CMK (cell line): ENCODE measurements around the gene ASB13.
"Not testable (repeated sequence)": the region's sequence is repeated elsewhere in the genome, so short reads cannot be mapped to it uniquely, and the experiment has no call there.

Experiments
- DNase-seq: peaks from one replicate; pipeline ENCODE4 v3.0.0-alpha.2; 2010; ENCODE audit warnings: low read depth

ASB13 gene

GRCh38 chr10:5604961-5605360 lies 61.4 kb downstream of the ASB13 start:
- DNase-seq = no peak

- no peak for DNase-seq
These were observed 62.0 kb downstream of the ASB13 start for GRCh38 chr10:5604236-5604925.

DNA sequence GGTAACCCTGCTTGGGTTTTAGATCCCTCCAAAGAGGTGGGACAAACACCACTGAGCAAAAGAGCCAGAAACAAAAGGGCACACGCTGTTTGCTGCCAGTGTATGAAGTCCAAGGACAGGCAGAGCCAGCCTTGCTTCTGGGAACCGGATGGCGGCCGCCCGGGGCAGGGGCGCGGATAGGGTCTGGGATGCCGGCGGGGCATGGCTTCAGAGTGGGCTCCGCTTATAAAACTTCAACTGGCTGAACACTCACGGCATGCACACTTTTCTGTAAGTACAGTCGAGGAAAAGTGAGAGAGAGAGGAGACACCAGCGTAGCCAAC lies 62.6 kb downstream of the ASB13 start:
- no peak for DNase-seq

DNA sequence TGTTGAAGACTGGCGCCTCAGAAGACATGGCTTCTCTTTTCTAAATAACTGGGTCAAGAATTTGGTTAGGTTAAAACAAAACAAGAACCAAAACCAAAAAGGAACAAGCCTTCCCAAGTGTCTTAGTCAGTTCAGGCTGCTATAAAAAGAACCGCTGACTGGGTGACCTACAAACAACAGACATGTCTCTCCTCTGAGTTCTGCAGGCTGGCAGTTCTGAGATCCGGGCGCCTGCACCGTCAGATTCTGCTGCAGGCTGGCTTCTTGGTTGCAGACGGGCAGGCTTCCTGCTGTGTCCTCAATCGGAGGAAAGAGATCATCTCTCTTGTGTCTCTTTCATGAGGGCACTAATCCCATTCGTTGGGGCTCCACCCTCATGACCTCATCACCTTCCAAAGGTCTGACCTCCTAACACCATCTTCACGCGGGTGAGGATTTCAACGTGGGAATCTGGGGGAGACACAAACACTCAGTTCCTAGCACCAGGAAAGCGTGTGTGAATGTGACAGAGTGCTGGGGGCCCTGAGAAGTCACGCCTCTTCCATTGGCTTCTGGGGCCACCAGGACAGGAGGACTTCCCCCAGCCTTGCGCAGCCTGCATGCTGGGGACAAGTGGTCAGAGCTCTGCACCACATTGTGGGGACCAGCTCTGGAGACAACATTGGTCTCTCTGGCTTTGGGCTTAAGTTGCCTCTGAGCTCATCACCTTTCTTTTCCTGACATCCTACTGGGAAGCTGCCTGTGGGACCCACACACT lies 63.1 kb downstream of the ASB13 start:
- DNase-seq = no peak

GRCh38 chr10:5601826-5602495 lies 64.4 kb downstream of the ASB13 start:
- DNase-seq = peak; percentile 73

- no peak for DNase-seq
These were observed 65.5 kb downstream of the ASB13 start for GRCh38 chr10:5600908-5601307.

DNA sequence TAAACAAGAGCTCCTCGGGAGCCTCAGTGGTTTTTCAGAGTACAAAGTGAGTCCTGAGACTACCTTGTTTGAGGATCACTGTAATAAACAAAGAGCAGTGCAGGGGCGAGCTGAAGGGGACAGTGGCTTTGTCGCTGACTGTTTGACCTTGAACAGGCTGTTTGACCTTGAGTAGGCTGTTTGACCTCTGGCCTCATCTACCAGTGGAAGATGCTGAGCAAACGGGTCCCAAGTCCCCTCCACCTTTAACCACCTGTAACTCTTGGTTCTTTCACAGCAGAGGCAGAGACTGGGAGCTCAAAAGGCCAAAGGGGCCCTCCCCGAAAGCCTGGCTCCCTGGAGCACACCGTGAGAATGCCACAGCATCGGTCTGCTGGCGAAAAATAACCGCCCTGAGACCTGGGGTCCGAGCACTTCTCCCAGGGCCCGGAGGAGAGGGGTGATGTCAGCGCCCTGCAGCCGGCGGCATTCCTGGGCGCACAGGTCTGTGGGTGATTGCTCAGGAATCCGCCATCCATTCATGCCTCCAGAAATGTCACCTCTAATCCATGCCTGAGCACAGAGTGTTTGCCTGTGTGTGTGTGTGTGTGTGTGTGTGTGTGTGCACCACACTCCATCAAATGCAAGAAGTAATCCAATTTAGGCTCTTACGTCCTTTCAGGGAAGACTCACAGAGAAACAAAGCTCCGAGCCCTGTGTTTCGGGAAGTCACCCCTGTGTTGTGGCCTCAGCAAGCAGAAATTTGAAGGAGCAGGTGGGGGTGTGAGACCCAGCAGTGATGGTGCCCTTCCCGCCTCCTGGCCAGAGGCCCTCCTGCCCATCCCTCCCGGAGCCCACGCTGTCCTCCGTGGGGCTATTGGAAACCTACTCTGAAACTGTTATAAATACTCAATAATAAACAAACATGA lies 66.5 kb downstream of the ASB13 start:
- no peak for DNase-seq

GRCh38 chr10:5598085-5598690 lies 68.2 kb downstream of the ASB13 start:
- DNase-seq = no peak

- DNase-seq = no peak
These were observed 69.6 kb downstream of the ASB13 start for GRCh38 chr10:5596611-5597341.

GRCh38 chr10:5595994-5596471 lies 70.4 kb downstream of the ASB13 start:
- no peak for DNase-seq

DNA sequence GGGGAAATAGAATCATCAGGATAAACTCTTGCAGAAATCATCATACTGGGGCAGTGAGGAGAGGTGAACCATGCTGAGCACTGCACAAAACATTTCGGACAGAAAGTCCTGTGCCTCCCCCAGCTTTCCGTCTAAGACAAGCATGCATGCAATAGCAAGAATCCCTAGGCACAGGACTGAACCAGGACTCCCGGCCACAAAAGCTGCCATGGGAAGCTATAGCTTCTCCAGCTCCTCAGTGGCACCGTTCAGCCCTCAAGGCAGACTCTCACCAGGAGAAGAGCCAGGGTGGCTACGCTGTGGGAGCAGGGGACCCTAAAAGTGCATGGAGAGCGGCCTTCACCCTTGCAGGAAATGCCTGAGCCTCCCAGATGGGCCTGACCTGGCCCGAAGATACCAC lies 70.8 kb downstream of the ASB13 start:
- no peak for DNase-seq

DNA sequence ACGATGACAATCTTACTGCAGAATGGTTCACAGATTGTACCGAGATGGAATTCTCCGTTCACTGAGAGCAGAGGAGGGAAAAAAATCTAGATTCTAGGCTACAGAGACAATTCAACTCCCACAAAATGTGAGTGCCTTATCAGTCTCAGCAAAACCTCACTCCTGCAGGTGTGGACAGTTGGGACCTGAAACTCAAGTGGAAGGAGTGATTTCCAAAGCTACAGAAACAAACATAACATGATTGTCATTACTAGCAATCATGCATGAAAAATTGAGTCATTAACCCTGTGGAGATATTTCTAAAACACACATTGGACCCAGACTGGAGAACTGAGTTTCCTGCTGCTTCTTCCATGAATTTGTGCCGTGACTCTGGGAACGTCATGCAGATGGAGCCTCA lies 71.3 kb downstream of the ASB13 start:
- DNase-seq = no peak

DNA sequence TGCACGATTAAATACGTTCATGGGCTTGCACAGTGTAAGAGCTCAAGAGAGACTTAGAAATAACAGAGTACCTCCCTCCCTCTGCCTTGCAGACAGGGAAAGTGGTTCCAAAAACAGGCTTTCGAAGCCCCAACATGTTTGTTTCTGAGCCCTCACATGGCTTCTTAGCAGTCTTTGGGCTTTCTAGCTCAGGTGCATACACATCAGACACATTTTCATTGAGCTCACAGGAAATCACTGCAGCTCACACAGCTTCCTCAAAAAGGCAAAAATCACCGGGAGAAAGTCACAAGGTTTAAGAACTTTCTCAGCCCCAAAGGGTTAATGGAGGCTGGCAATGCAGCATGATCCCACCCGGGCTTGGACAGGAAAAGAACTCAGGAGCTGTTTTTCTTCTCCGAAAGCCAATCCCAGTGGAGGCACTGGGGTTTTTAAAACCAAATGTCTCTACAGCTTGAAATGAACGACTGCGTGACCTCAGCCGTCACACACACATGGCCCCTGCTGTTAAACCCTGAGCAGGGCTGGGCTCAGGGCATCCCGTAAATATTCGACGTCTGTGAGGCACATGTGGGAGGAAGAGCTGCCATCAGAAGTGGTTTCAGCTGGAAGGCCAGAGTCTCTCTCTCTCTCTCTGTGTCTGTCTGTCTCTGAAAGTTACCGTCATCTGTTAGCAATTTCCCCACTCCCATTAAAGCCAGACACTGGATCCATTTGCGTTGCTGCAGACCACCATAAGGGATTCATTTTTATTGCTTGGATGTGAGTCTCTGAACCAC lies 71.9 kb downstream of the ASB13 start:
- no peak for DNase-seq

DNA sequence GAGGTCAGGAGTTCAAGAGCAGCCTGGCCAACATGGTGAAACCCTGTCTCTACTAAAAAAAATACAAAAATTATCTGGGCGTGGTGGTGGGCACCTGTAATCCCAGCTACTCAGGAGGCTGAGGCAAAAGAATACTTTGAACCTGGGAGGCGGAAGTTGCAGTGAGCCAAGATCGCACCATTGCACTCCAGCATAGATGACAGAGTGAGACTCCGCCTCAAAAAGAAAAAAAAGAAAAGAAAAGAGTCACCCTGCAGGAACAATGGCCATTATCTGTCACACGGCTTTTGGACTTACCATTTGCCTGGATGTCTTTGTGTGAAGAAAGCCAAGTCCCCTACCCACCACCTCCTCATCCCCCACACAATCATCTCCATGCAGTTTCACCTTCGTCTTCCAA lies 73.0 kb downstream of the ASB13 start:
- not testable (repeated sequence) for DNase-seq

DNA sequence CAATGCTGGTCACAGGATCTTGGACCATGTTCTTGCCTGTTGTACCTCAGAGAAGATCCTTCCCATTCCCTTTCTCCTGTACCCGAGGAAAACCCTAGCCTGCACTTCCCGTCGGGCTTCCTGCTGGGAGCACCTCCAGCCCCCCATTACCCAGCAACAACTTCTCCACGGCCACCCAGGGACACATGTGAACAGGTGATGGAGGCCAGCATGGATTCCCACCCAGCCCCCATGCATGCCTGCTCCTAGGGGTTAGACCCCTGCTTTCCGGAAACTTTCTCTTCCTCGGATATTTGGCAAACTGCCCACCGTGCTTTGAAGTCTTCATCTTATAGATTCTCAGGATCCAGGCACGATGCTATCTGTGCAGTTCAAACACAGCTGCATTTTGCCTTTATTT lies 74.3 kb downstream of the ASB13 start:
- DNase-seq = no peak

DNA sequence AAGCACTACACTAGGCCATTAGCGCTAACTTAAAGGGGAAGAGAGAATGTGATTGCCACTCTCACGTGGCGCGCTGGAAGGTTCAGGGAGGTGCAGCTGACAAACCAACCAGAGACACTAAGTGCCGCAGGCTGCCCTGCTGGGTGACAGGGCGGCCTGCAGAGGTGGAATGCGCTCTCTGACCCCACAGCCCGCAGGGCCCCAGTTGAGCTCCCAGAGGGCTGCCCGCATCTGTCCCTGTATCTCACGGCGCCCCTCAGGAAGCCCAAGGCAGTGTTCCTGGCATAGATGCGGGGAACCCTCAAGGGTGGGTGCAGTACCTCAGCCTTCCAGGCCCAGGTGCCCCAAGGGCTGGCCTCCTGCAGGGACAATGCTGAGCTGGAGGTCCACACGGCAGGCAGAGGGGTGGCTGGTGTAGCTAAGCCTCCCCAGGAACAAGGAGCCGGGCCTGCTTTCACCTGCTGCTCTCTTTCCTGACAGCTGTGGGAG lies 75.0 kb downstream of the ASB13 start:
- no peak for DNase-seq

DNA sequence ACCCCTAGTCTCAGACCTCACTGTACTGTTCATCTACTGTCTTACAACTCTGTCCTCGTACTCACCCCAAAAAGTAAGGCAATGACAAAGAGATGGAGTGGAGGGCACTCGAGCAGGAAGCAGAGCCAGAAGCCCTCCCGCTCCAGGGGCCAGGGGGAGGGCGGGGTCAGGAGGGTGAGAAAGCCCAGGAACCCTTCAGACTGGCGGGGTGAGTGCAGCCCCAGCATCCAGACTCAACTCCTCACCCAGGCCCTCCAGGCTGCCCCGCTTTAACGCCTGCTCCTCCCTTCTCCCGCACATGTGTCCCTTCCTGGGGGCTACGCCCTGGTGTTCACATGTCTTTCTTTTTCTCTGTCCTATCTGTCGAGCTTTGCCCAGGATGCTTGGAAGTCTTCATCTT lies 75.6 kb downstream of the ASB13 start:
- no peak for DNase-seq

GRCh38 chr10:5589661-5590511 lies 76.5 kb downstream of the ASB13 start:
- DNase-seq = peak; percentile 54

GRCh38 chr10:5589011-5589660 lies 77.3 kb downstream of the ASB13 start:
- no peak for DNase-seq
